ENCODE measurements around the gene YIPF3.

DNA sequence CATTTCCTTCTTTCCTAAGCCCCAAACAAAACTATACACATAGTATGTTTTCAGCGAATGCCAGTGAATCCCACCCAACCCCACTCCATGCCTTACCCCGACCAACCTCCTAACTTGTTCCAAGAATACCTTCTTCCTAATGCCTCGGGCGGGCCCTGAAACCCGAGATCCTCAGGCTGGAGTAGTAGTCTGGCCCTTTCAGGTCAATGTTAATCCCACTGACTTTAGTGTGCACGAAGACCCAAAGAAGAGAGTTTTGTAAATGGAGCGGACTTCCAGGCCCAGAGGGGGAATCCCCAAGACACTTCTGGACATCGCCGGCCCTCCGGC is 394 bp downstream of the YIPF3 start:
- no peak for TF ChIP-seq POLR2AphosphoS5 (IDR thresholded peaks at IDR 0.05; ENCODE audit: low read depth, low read length)
- TF ChIP-seq POLR2A (IDR thresholded peaks at IDR 0.05; ENCODE audit: low read depth, low read length) = no peak
- no peak for TF ChIP-seq TAF1 (IDR thresholded peaks at IDR 0.05; ENCODE audit: low read depth, low read length)
- no peak for TF ChIP-seq PAX5 (IDR thresholded peaks at IDR 0.05; ENCODE audit: insufficient read depth, low read length, severe bottlenecking)
- no peak for TF ChIP-seq SPI1 (IDR thresholded peaks at IDR 0.05; ENCODE audit: low read depth, low read length)
